ENCODE data around the gene SUN1. TPM values are rescaled to one million over a fixed set of nuclear protein-coding genes. Genes with fewer than 3 reads are reported as not detected.

SUN1 gene
- total and polyA plus RNA-seq, 10 of the 15 experiments (the other 5 are each of a cell fraction or from before 2014, with no cell fraction given): 27.8 to 107 (median 65.8) TPM

DNA sequence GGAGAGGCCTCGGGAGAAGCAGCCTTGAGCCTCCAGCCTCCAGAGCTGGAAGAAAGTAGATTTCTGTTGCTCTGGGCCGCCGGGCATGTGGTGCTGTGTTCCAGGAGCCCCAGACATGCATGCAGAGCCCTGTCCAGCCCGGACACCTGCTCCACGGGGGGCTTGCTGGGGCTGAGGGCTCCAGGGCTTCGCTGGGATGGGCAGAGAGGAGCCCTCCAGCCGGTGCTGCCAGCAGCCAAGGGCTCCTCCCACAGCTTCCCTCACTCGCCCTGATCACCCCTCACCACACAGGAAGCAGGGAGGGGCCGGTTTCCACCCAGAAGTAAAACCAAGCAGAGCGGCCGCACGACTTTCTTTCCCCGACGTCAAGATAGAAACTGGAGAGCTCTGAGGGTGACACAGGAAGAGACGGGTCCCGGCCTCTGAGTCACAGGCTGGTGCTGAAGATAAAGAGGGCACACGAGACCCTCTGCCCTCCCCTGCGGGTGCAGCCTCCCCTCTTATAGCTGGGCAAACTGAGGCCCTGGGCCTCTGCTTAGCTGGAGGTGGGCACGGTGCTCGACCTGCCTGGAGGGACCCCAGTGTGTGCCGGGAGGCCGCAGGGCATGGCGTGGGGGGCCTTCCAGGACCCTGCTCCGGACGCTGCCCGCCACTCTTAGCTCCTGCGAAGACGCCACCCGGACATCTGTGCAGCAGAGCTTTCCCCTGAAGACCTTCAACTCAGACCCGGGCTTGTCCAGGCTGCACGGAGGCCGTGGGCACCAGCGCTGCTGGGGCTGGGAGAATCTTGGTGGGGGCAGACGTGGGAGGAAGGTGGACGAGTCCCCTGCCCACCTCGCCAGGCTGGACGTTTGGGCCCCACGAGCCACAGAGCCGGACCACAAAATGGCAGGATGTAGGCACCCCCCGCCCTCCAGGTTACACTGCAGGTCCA is 91.1 kb downstream of the SUN1 start (continued):
- no peak for TF ChIP-seq HDAC6 (IDR thresholded peaks at IDR 0.05; ENCODE audit: unreplicated experiment)
- no peak for TF ChIP-seq KDM1A (IDR thresholded peaks at IDR 0.05; ENCODE audit: borderline replicate concordance)
- TF ChIP-seq ZNF274 (IDR thresholded peaks at IDR 0.05; ENCODE audit: insufficient read depth, insufficient read length): no peak
- peak; percentile 69; the same call in 1 of the 2 replicates for TF ChIP-seq BACH1 (IDR thresholded peaks at IDR 0.05; ENCODE audit: borderline replicate concordance)
- no peak for TF ChIP-seq YBX1 (IDR thresholded peaks at IDR 0.05)
- peak; percentile 60; the same call in 1 of the 2 replicates for TF ChIP-seq TCF3 (IDR thresholded peaks at IDR 0.05; ENCODE audit: borderline replicate concordance, insufficient read depth, low read depth, low read length)
- TF ChIP-seq NBN (IDR thresholded peaks at IDR 0.05): peak; percentile 92
- TF ChIP-seq MTA3 (IDR thresholded peaks at IDR 0.05; ENCODE audit: borderline replicate concordance, low read length): peak; percentile 69; the same call in 1 of the 2 replicates
- TF ChIP-seq, protein P1, sequence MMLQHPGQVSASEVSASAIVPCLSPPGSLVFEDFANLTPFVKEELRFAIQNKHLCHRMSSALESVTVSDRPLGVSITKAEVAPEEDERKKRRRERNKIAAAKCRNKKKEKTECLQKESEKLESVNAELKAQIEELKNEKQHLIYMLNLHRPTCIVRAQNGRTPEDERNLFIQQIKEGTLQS (IDR thresholded peaks at IDR 0.05; ENCODE audit: borderline replicate concordance, extremely low read depth, low read depth, low read length): no peak
- TF ChIP-seq MYB (IDR thresholded peaks at IDR 0.05; ENCODE audit: borderline replicate concordance, low read depth, low read length): 0 out of 2 replicates have a peak, but pooled peaks have one; percentile 43
- no peak for TF ChIP-seq SIN3A (IDR thresholded peaks at IDR 0.05; ENCODE audit: low read depth, low read length)
- TF ChIP-seq, protein P2, sequence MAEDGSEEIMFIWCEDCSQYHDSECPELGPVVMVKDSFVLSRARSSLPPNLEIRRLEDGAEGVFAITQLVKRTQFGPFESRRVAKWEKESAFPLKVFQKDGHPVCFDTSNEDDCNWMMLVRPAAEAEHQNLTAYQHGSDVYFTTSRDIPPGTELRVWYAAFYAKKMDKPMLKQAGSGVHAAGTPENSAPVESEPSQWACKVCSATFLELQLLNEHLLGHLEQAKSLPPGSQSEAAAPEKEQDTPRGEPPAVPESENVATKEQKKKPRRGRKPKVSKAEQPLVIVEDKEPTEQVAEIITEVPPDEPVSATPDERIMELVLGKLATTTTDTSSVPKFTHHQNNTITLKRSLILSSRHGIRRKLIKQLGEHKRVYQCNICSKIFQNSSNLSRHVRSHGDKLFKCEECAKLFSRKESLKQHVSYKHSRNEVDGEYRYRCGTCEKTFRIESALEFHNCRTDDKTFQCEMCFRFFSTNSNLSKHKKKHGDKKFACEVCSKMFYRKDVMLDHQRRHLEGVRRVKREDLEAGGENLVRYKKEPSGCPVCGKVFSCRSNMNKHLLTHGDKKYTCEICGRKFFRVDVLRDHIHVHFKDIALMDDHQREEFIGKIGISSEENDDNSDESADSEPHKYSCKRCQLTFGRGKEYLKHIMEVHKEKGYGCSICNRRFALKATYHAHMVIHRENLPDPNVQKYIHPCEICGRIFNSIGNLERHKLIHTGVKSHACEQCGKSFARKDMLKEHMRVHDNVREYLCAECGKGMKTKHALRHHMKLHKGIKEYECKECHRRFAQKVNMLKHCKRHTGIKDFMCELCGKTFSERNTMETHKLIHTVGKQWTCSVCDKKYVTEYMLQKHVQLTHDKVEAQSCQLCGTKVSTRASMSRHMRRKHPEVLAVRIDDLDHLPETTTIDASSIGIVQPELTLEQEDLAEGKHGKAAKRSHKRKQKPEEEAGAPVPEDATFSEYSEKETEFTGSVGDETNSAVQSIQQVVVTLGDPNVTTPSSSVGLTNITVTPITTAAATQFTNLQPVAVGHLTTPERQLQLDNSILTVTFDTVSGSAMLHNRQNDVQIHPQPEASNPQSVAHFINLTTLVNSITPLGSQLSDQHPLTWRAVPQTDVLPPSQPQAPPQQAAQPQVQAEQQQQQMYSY (CRISPR knock-in tag; IDR thresholded peaks at IDR 0.05): no peak
- TF ChIP-seq, protein P3, sequence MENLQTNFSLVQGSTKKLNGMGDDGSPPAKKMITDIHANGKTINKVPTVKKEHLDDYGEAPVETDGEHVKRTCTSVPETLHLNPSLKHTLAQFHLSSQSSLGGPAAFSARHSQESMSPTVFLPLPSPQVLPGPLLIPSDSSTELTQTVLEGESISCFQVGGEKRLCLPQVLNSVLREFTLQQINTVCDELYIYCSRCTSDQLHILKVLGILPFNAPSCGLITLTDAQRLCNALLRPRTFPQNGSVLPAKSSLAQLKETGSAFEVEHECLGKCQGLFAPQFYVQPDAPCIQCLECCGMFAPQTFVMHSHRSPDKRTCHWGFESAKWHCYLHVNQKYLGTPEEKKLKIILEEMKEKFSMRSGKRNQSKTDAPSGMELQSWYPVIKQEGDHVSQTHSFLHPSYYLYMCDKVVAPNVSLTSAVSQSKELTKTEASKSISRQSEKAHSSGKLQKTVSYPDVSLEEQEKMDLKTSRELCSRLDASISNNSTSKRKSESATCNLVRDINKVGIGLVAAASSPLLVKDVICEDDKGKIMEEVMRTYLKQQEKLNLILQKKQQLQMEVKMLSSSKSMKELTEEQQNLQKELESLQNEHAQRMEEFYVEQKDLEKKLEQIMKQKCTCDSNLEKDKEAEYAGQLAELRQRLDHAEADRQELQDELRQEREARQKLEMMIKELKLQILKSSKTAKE (IDR thresholded peaks at IDR 0.05; ENCODE audit: low read depth, poor library complexity, severe bottlenecking): peak; percentile 59
- TF ChIP-seq MEF2A (IDR thresholded peaks at IDR 0.05; ENCODE audit: insufficient read depth, low read depth, low read length): peak; percentile 69; the same call in 1 of the 2 replicates
- no peak for TF ChIP-seq RCOR1 (conservative IDR thresholded peaks at IDR 0.05; ENCODE audit: low read depth, low read length)
- TF ChIP-seq ZNF207 (IDR thresholded peaks at IDR 0.05; ENCODE audit: borderline replicate concordance): peak; percentile 62; the same call in 1 of the 2 replicates
- TF ChIP-seq STAT3 (IDR thresholded peaks at IDR 0.05; ENCODE audit: low read depth, low read length): no peak
- no peak for TF ChIP-seq PAX8 (IDR thresholded peaks at IDR 0.05)
- no peak for TF ChIP-seq FOS (IDR thresholded peaks at IDR 0.05; ENCODE audit: borderline replicate concordance, extremely low read depth, insufficient read length)
- TF ChIP-seq JUNB (IDR thresholded peaks at IDR 0.05): peak; percentile 63; the same call in 1 of the 2 replicates
- TF ChIP-seq IRF4 (IDR thresholded peaks at IDR 0.05; ENCODE audit: low read depth, low read length): peak; percentile 26; the same call in 1 of the 2 replicates
- peak; percentile 89 for TF ChIP-seq POLR2AphosphoS5 (IDR thresholded peaks at IDR 0.05; ENCODE audit: low read length)
- no peak for TF ChIP-seq RAD51 (IDR thresholded peaks at IDR 0.05)
- TF ChIP-seq RBBP5 (conservative IDR thresholded peaks at IDR 0.05): no peak
- no peak for TF ChIP-seq CBX3 (IDR thresholded peaks at IDR 0.05; ENCODE audit: borderline replicate concordance, low read depth)
- no peak for TF ChIP-seq ESRRA (IDR thresholded peaks at IDR 0.05; ENCODE audit: low read length)
